HG02981 (cell line): ENCODE data around the gene TPPP3.

ENCODE experiments used
- ATAC-seq: cut with Tn5 transposase; IDR thresholded peaks from one replicate; pipeline ENCODE4 v1.9.1; 2021; ENCODE audit warnings: mild to moderate bottlenecking, moderate library complexity; ENCODE audit not compliant: unreplicated experiment

TPPP3 gene

DNA sequence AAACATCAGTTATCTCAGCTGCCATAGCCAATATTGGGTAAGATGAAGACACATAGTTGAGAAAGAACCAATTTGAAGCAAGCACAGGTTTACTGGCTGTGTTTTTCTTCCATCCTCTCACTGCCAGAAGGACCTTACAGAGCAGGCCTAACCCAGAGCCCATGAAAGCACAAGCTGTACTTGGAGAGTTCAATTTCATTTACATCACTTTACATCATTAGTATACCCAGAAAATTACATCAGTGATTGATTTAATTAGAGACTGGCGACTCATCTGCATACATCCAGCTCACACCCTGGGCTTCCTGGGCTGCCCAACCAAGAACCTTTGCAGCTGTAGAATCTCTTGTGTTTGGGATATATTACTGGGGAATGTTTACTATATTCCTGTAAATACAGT lies 43.0 kb downstream of the TPPP3 start:
- ATAC-seq, result no peak

DNA sequence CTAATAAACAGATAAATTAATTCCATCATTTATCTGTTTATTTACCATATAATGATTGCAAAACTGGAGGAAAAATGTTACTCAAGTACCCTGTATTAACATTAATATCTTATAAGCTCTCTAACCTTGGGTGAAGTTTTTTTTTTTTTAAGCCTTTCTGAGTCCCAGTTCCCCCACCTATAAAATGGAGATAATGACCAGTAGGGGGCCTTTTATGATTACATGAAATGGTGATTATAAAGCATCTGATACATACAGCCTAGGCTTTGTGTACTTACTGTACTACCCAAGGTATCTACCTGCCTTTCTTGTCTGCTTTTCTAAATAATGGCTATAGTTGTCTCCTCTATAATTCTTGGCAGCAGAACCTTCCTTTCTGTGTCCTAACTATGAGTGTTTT lies 44.1 kb downstream of the TPPP3 start:
- no peak for ATAC-seq

DNA sequence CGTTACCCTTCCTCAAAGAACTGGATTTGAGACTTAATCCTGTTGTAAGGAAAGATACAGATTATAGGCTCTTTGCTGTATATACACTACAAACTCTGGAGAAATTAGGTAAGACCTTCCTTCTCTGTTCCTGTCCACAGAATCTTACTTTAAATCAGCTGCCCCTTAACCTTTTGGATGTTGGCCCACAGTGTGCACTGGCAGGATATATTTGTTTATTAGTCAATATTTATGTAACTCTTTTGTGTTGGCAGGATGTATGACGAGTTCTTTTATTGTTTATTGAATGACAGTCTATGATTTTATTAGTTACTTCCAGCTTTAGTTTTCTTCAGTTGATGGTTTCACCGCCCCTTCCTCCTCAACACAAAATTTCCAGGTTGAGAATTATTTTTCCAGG lies 47.0 kb downstream of the TPPP3 start:
- no peak for ATAC-seq

DNA sequence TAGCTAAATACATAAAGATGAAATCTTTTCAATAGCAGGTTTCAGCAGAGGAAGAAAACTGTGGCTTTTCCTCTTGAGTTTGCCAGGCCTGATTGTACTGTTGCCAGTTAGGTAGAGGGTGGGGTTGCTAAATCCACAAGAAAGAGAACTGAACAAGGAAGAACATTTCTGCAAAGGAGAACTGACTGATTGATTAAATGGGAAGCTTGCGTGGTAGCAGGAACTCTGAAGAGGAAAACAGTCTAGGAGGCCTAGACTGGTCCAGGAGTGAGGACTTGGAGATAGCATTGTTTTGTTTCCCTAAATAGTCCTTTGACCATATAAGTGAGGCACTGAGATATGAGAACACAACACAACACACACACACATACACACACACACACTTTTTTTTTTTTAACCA lies 47.9 kb downstream of the TPPP3 start:
- ATAC-seq, result no peak

DNA sequence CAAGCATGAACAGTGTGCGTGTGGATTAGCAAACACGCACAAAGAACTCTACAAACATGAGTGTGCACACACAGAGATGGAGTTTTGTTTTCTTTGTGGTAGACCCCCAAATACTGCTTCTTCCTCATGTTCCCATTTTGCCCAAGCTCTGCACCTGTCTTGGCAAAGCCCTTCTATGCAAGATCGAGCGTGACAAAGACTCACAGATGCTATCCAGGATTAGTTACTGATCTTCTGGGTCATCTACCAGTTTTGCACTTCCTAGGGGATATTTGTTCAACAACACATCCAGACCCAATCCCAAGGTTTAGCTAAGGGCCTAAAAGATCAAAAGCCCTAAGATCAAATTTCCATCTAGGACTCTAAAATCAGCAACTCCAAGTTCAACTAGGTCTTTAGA lies 50.7 kb downstream of the TPPP3 start:
- ATAC-seq, result no peak

DNA sequence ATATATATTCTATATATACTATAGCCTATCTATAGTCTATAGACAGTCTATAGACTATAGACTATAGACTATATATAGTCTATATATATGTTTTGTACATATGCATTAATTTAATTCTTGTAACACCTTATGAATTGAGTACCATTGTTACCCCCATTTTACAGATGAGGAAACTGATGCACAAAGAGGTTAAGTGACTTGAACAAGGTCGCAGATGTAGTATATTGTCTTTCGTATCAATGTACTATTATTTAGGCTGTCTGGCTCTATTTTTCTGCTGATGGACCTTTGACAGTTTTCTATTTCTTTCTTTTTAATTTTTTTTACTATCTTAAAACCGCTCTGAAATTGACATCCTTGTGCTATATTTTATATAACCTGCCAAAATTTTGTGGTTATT lies 52.0 kb downstream of the TPPP3 start:
- ATAC-seq, result no peak
